Subcutaneous abdominal adipose tissue (tissue), 5 donors: ENCODE data around the gene PRF1.
"Not testable (repeated sequence)": the region's sequence is repeated elsewhere in the genome, so short reads cannot be mapped to it uniquely, and the experiment has no call there.

ENCODE experiments used
- H3K27ac ChIP-seq: one replicate; pipeline ENCODE4 v1.7.0; 2013; ENCODE audit warnings: low read depth, mild to moderate bottlenecking, inconsistent platforms, low read length, moderate library complexity
- H3K27me3 ChIP-seq, 5 donors: one replicate each; pipeline ENCODE4 v1.7.0; 2013; ENCODE audit warnings: low read length in 5 of 5, inconsistent platforms in 1 of 5; ENCODE audit not compliant: control insufficient read depth in 5 of 5, insufficient read depth in 4 of 5
- H3K36me3 ChIP-seq, 5 donors: one replicate each; pipeline ENCODE4 v1.7.0; 2013; ENCODE audit warnings: low read length in 5 of 5; ENCODE audit not compliant: control insufficient read depth in 5 of 5, insufficient read depth in 5 of 5
- H3K4me1 ChIP-seq, 5 donors: one replicate each; pipeline ENCODE4 v1.7.0; 2013; ENCODE audit warnings: low read length in 5 of 5, mild to moderate bottlenecking in 3 of 5, moderate library complexity in 1 of 5; ENCODE audit not compliant: control insufficient read depth in 5 of 5, insufficient read depth in 5 of 5
- H3K4me3 ChIP-seq, 5 donors: one replicate each; pipeline ENCODE4 v1.7.0; 2013; ENCODE audit warnings: low read length in 5 of 5, low read depth in 1 of 5
- H3K9ac ChIP-seq, 5 donors: one replicate each; pipeline ENCODE4 v1.7.0; 2013; ENCODE audit warnings: low read length in 5 of 5, mild to moderate bottlenecking in 4 of 5, moderate library complexity in 3 of 5
- H3K9me3 ChIP-seq, 5 donors: one replicate each; pipeline ENCODE4 v1.7.0; 2013; ENCODE audit warnings: low read length in 5 of 5; ENCODE audit not compliant: control insufficient read depth in 5 of 5
- donor health status: healthy.
- donor health status: healthy.
- donor health status: healthy.
- donor health status: healthy.
- donor health status: healthy.

The PRF1 gene

GRCh38 chr10:70618663-70619062, 16.1 kb upstream of the PRF1 start:
- no peaks in the 10 kb centered on the region for H3K27me3 ChIP-seq
- peaks cover 2 to 26% (median 18%) of the 10 kb centered on the region in 5 donors for H3K9me3 ChIP-seq
- no peaks in the 10 kb centered on the region for H3K36me3 ChIP-seq
- H3K4me1 ChIP-seq, result peaks cover 0 to 10% (median 7%) of the 10 kb centered on the region in 5 donors
- no peak overlapping the region for H3K4me3 ChIP-seq
- no peak overlapping the region for H3K9ac ChIP-seq
- no peak overlapping the region for H3K27ac ChIP-seq

GRCh38 chr10:70617798-70618568, 15.4 kb upstream of the PRF1 start:
- H3K36me3 ChIP-seq, result no peaks in the 10 kb centered on the region
- H3K27me3 ChIP-seq, result no peaks in the 10 kb centered on the region
- H3K9me3 ChIP-seq, result peaks cover 2 to 26% (median 18%) of the 10 kb centered on the region in 5 donors
- peaks cover 0 to 3% (median 1%) of the 10 kb centered on the region in 5 donors for H3K4me1 ChIP-seq
- H3K9ac ChIP-seq, result no peak overlapping the region
- H3K27ac ChIP-seq, result no peak overlapping the region
- H3K4me3 ChIP-seq, result no peak overlapping the region

GRCh38 chr10:70616761-70617160, 14.2 kb upstream of the PRF1 start:
- H3K4me3 ChIP-seq, result no peak overlapping the region
- H3K36me3 ChIP-seq, result no peaks in the 10 kb centered on the region
- H3K9me3 ChIP-seq, result peaks cover 2 to 26% (median 18%) of the 10 kb centered on the region in 5 donors
- no peaks in the 10 kb centered on the region for H3K27me3 ChIP-seq
- H3K4me1 ChIP-seq, result no peaks in the 10 kb centered on the region
- H3K9ac ChIP-seq, result no peak overlapping the region
- no peak overlapping the region for H3K27ac ChIP-seq

GRCh38 chr10:70615784-70616522, 13.4 kb upstream of the PRF1 start:
- no peaks in the 10 kb centered on the region for H3K36me3 ChIP-seq
- no peak overlapping the region for H3K27ac ChIP-seq
- H3K9me3 ChIP-seq, result peaks cover 2 to 23% (median 18%) of the 10 kb centered on the region in 5 donors
- H3K9ac ChIP-seq, result no peak overlapping the region
- no peak overlapping the region for H3K4me3 ChIP-seq
- no peaks in the 10 kb centered on the region for H3K4me1 ChIP-seq
- no peaks in the 10 kb centered on the region for H3K27me3 ChIP-seq

GRCh38 chr10:70615211-70615610, 12.7 kb upstream of the PRF1 start:
- no peak overlapping the region for H3K4me3 ChIP-seq
- H3K9me3 ChIP-seq, result peaks cover 2 to 18% (median 13%) of the 10 kb centered on the region in 5 donors
- H3K9ac ChIP-seq, result no peak overlapping the region
- H3K27ac ChIP-seq, result no peak overlapping the region
- no peaks in the 10 kb centered on the region for H3K4me1 ChIP-seq
- no peaks in the 10 kb centered on the region for H3K27me3 ChIP-seq
- H3K36me3 ChIP-seq, result no peaks in the 10 kb centered on the region

- H3K27ac ChIP-seq, H3K9ac ChIP-seq, H3K27me3 ChIP-seq, H3K4me1 ChIP-seq, H3K4me3 ChIP-seq, H3K36me3 ChIP-seq: not testable (repeated sequence)
- H3K9me3 ChIP-seq, result peaks cover 2 to 12% (median 8%) of the 10 kb centered on the region in 5 donors
Measured at GRCh38 chr10:70614364-70614763, 11.8 kb upstream of the PRF1 start.

- no peaks in the 10 kb centered on the region for H3K4me1 ChIP-seq
- no peak overlapping the region for H3K9ac ChIP-seq
- peaks cover 0 to 7% (median 3%) of the 10 kb centered on the region in 5 donors for H3K9me3 ChIP-seq
- no peaks in the 10 kb centered on the region for H3K27me3 ChIP-seq
- H3K4me3 ChIP-seq, result no peak overlapping the region
- H3K27ac ChIP-seq, result no peak overlapping the region
- H3K36me3 ChIP-seq, result no peaks in the 10 kb centered on the region
Measured at GRCh38 chr10:70613941-70614340, 11.4 kb upstream of the PRF1 start.

- Histone ChIP-seq H3K27me3 (no peaks in the 10 kb centered on the region), H3K9ac (no peak overlapping the region), H3K4me3 (no peak overlapping the region)
Measured at GRCh38 chr10:70607936-70608335, 5.4 kb upstream of the PRF1 start.

GRCh38 chr10:70605161-70605560, 2.6 kb upstream of the PRF1 start:
- Histone ChIP-seq H3K4me3 (no peak overlapping the region), H3K9ac (no peak overlapping the region), H3K9me3 (no peaks in the 10 kb centered on the region), H3K4me1 (no peaks in the 10 kb centered on the region), H3K36me3 (no peaks in the 10 kb centered on the region), H3K27me3 (no peaks in the 10 kb centered on the region), H3K27ac (no peak overlapping the region)

More at GRCh38 chr10:70607936-70608335, 5.4 kb upstream of the PRF1 start:
- Histone ChIP-seq H3K27ac (no peak overlapping the region), H3K9me3 (no peaks in the 10 kb centered on the region), H3K36me3 (no peaks in the 10 kb centered on the region), H3K4me1 (no peaks in the 10 kb centered on the region)

- Histone ChIP-seq H3K4me3 (no peak overlapping the region), H3K36me3 (no peaks in the 10 kb centered on the region), H3K9me3 (no peaks in the 10 kb centered on the region), H3K4me1 (no peaks in the 10 kb centered on the region), H3K27me3 (no peaks in the 10 kb centered on the region), H3K9ac (no peak overlapping the region), H3K27ac (no peak overlapping the region)
Measured at GRCh38 chr10:70604106-70604505, 1.6 kb upstream of the PRF1 start.
